Neutrophil (primary cell): ENCODE data around the gene ELL.

Experiments
- H3K27ac ChIP-seq: fragments of 200-600 bp; sonication (generic); 2 replicates; pipeline ENCODE4 v1.5.1; 2016; ENCODE audit warnings: mild to moderate bottlenecking, moderate library complexity
- H3K27me3 ChIP-seq: fragments of 200-600 bp; sonication (generic); 2 replicates; pipeline ENCODE4 v1.6.0; 2016; ENCODE audit warnings: mild to moderate bottlenecking
- H3K36me3 ChIP-seq: fragments of 200-600 bp; sonication (generic); 2 replicates; pipeline ENCODE4 v1.5.1; 2017
- H3K4me1 ChIP-seq, 2 experiments: fragments of 200-600 bp in 1 of 2; sonication (generic) in 1 of 2; 1 replicate in 1 of 2; 2 replicates in 1 of 2; pipeline versions ENCODE4 v1.5.1 to v1.6.1; 2013 to 2016; ENCODE audit warnings: low read depth in 1 of 2, low read length in 1 of 2, mild to moderate bottlenecking in 1 of 2, moderate library complexity in 1 of 2; ENCODE audit not compliant: control insufficient read depth in 1 of 2, insufficient read depth in 1 of 2
- H3K4me3 ChIP-seq, 2 experiments: fragments of 200-600 bp in 1 of 2; sonication (generic) in 1 of 2; 1 replicate in 1 of 2; 2 replicates in 1 of 2; pipeline ENCODE4 v1.5.1; 2013 to 2016; ENCODE audit warnings: low read depth in 1 of 2, low read length in 1 of 2, mild to moderate bottlenecking in 1 of 2, moderate library complexity in 1 of 2
- H3K9me3 ChIP-seq: fragments of 200-600 bp; sonication (generic); 2 replicates; pipeline ENCODE4 v1.5.1; 2016
- TF ChIP-seq, protein P1 (sequence below): fragments of 200-600 bp; sonication (generic); IDR thresholded peaks from 2 replicates; pipeline ENCODE4 v1.5.1; 2016; ENCODE audit warnings: antibody characterized with exemption

ELL gene

GRCh38 chr19:18500376-18500775 lies 21.5 kb downstream of the ELL start:
- Histone ChIP-seq H3K4me3 (no peak overlapping the region), H3K4me1 (peaks cover 94 to 98% of the 10 kb centered on the region in 2 experiments), H3K27me3 (no peaks in the 10 kb centered on the region), H3K36me3 (peaks cover 4% of the 10 kb centered on the region), H3K9me3 (no peaks in the 10 kb centered on the region), H3K27ac (peak overlapping the region; percentile 98)
- TF ChIP-seq, protein P1, sequence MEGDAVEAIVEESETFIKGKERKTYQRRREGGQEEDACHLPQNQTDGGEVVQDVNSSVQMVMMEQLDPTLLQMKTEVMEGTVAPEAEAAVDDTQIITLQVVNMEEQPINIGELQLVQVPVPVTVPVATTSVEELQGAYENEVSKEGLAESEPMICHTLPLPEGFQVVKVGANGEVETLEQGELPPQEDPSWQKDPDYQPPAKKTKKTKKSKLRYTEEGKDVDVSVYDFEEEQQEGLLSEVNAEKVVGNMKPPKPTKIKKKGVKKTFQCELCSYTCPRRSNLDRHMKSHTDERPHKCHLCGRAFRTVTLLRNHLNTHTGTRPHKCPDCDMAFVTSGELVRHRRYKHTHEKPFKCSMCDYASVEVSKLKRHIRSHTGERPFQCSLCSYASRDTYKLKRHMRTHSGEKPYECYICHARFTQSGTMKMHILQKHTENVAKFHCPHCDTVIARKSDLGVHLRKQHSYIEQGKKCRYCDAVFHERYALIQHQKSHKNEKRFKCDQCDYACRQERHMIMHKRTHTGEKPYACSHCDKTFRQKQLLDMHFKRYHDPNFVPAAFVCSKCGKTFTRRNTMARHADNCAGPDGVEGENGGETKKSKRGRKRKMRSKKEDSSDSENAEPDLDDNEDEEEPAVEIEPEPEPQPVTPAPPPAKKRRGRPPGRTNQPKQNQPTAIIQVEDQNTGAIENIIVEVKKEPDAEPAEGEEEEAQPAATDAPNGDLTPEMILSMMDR, result no peak

GRCh38 chr19:18499055-18499775 lies 22.7 kb downstream of the ELL start:
- TF ChIP-seq, protein P1, result no peak
- Histone ChIP-seq H3K27ac (peak overlapping the region; percentile 98), H3K36me3 (peaks cover 4% of the 10 kb centered on the region), H3K4me1 (peaks cover 94 to 98% of the 10 kb centered on the region in 2 experiments), H3K27me3 (no peaks in the 10 kb centered on the region), H3K4me3 (peak overlapping the region in 1 of 2 experiments; percentile 4), H3K9me3 (no peaks in the 10 kb centered on the region)

DNA sequence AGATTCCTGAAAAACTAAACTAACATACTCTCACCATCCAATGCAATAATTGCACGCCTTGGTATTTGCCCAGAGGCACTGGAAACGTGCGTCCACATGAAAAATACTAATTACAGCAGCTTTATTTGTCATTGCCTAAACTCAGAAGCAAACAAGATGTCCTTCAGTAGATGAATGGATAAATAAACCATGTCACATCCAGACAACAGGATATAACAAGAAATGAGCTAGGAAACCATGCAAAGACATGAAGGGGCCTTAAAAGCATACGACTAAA lies 25.0 kb downstream of the ELL start:
- H3K4me1 ChIP-seq, result peaks cover 85 to 96% of the 10 kb centered on the region in 2 experiments
- H3K36me3 ChIP-seq, result peaks cover 4% of the 10 kb centered on the region
- no peaks in the 10 kb centered on the region for H3K9me3 ChIP-seq
- H3K27me3 ChIP-seq, result no peaks in the 10 kb centered on the region
- TF ChIP-seq, protein P1, result no peak
- peak overlapping the region; percentile 98 for H3K27ac ChIP-seq
- H3K4me3 ChIP-seq, result peak overlapping the region; percentile 47 to 49

GRCh38 chr19:18496167-18496979 lies 25.5 kb downstream of the ELL start:
- H3K27ac ChIP-seq, result peak overlapping the region; percentile 98
- H3K36me3 ChIP-seq, result peaks cover 4% of the 10 kb centered on the region
- no peaks in the 10 kb centered on the region for H3K9me3 ChIP-seq
- H3K27me3 ChIP-seq, result no peaks in the 10 kb centered on the region
- TF ChIP-seq, protein P1, result no peak
- H3K4me3 ChIP-seq, result peak overlapping the region; percentile 47 to 49
- peaks cover 80 to 94% of the 10 kb centered on the region in 2 experiments for H3K4me1 ChIP-seq

- Histone ChIP-seq H3K36me3 (no peaks in the 10 kb centered on the region), H3K4me3 (peak overlapping the region; percentile 47 to 49), H3K27ac (peak overlapping the region; percentile 98), H3K4me1 (peaks cover 75 to 91% of the 10 kb centered on the region in 2 experiments), H3K27me3 (no peaks in the 10 kb centered on the region), H3K9me3 (no peaks in the 10 kb centered on the region)
- TF ChIP-seq, protein P1, result no peak
These were observed 26.5 kb downstream of the ELL start for GRCh38 chr19:18495204-18495911.
